Endothelial cell of umbilical vein (primary cell): ENCODE data around the gene FAM114A2. TPM values are rescaled to one million over a fixed set of nuclear protein-coding genes. Genes with fewer than 3 reads are reported as not detected.

Experiments
- BruUV-seq: library from RNA; stranded (reverse); fragments of 400-500 nt; replicated peaks from 2 replicates; lab custom pipeline; 2021; lab: Mats Ljungman, UMichigan
- CTCF ChIA-PET: fragments of 300-600, 350-600 bp; sonication (Branson Sonifier 250); formaldehyde crosslinking; loops from one replicate; lab custom pipeline; 2021; ENCODE audit warnings: antibody characterized with exemption, inconsistent platforms; lab: Charles Lee
- POLR2A ChIA-PET: fragments of 300-600, 350-600 bp; sonication (Branson Sonifier 250); formaldehyde crosslinking; loops from one replicate; lab custom pipeline; 2021; ENCODE audit warnings: antibody characterized with exemption, inconsistent platforms; lab: Charles Lee
- DNase-seq: peaks from one replicate; pipeline ENCODE4 v3.0.0-alpha.2; 2011; ENCODE audit warnings: low read depth, low spot score
- FAIRE-seq: peaks from 2 replicates; lab custom pipeline; 2011; peaks lifted over from hg19 to GRCh38; lab: Jason Lieb, UNC
- H2AFZ ChIP-seq: 2 replicates; pipeline ENCODE4 v1.6.0; 2012; ENCODE audit warnings: low read depth, low read length, control low read depth, inconsistent platforms
- H3K27ac ChIP-seq: 2 replicates; pipeline ENCODE4 v1.5.1; 2011; ENCODE audit warnings: low read depth, mild to moderate bottlenecking, control low read depth, low read length, moderate library complexity; ENCODE audit not compliant: insufficient read depth
- H3K27me3 ChIP-seq, 2 experiments: 2 replicates each; pipeline versions ENCODE4 v1.6.0 to v1.6.1; 2011; ENCODE audit warnings: low read length in 2 of 2, mixed read lengths in 1 of 2; ENCODE audit not compliant: control insufficient read depth in 2 of 2, insufficient read depth in 2 of 2
- H3K36me3 ChIP-seq, 2 experiments: 2 replicates in 1 of 2; 3 replicates in 1 of 2; pipeline ENCODE4 v1.5.1; 2011; ENCODE audit warnings: low read length in 2 of 2, mild to moderate bottlenecking in 1 of 2, moderate library complexity in 1 of 2; ENCODE audit not compliant: control insufficient read depth in 2 of 2, insufficient read depth in 2 of 2; ENCODE audit errors: extremely low read depth in 1 of 2
- H3K4me1 ChIP-seq: 3 replicates; pipeline ENCODE4 v1.5.1; 2011; ENCODE audit warnings: mild to moderate bottlenecking, low read length; ENCODE audit not compliant: control insufficient read depth, insufficient read depth; ENCODE audit errors: extremely low read depth
- H3K4me2 ChIP-seq: 2 replicates; pipeline ENCODE4 v1.6.1; 2011; ENCODE audit warnings: low read length, control low read depth, mixed read lengths; ENCODE audit not compliant: insufficient read depth
- H3K4me3 ChIP-seq, 3 experiments: fragments of 200-600 bp in 1 of 3; sonication (generic), shearing (Covaris generic) in 1 of 3; replicated peaks in 1 of 3; 2 replicates each; pipeline ENCODE4 v1.5.1; 2011 to 2016; ENCODE audit warnings: control low read depth in 3 of 3, low read length in 3 of 3, mild to moderate bottlenecking in 2 of 3, inconsistent platforms in 1 of 3, low read depth in 1 of 3, moderate library complexity in 1 of 3; ENCODE audit not compliant: insufficient read depth in 1 of 3
- H3K79me2 ChIP-seq: 2 replicates; pipeline ENCODE4 v1.6.0; 2012; ENCODE audit warnings: low read length, inconsistent platforms; ENCODE audit not compliant: control insufficient read depth, insufficient read depth
- H3K9ac ChIP-seq: replicated peaks from 2 replicates; pipeline ENCODE3; 2011; ENCODE audit warnings: low read length, control low read depth; ENCODE audit not compliant: insufficient read depth; ENCODE audit errors: extremely low read depth
- H3K9me1 ChIP-seq: replicated peaks from 3 replicates; pipeline ENCODE4 v1.6.0; 2011; ENCODE audit warnings: mild to moderate bottlenecking, low read length; ENCODE audit not compliant: control insufficient read depth, insufficient read depth; ENCODE audit errors: extremely low read depth
- H3K9me3 ChIP-seq: replicated peaks from 2 replicates; pipeline ENCODE4 v1.5.1; 2012; ENCODE audit warnings: low read length, inconsistent platforms; ENCODE audit not compliant: control insufficient read depth, insufficient read depth
- H4K20me1 ChIP-seq: replicated peaks from 2 replicates; pipeline ENCODE3; 2011; ENCODE audit warnings: mild to moderate bottlenecking, low read length; ENCODE audit not compliant: control insufficient read depth, insufficient read depth; ENCODE audit errors: extremely low read depth
- CTCF ChIP-seq, 2 donors: IDR thresholded peaks; 1 replicate in 1 of 2; 2 replicates in 1 of 2; pipeline ENCODE4 v1.5.1; 2011; ENCODE audit warnings: low read length in 2 of 2, mild to moderate bottlenecking in 2 of 2, moderate library complexity in 2 of 2, control low read depth in 1 of 2, inconsistent platforms in 1 of 2, low read depth in 1 of 2; ENCODE audit not compliant: insufficient read depth in 1 of 2; ENCODE audit errors: extremely low read depth in 1 of 2
- EZH2 ChIP-seq: IDR thresholded peaks from 2 replicates; pipeline ENCODE4 v1.6.1; 2012; ENCODE audit warnings: borderline replicate concordance, low read depth, mild to moderate bottlenecking, moderate library complexity, low read length, inconsistent platforms; ENCODE audit not compliant: severe bottlenecking
- JUN ChIP-seq: IDR thresholded peaks from 2 replicates; pipeline ENCODE4 v1.6.1; 2011; ENCODE audit warnings: borderline replicate concordance, low read depth; ENCODE audit not compliant: insufficient read length, insufficient read depth
- POLR2A ChIP-seq: IDR thresholded peaks from 2 replicates; pipeline ENCODE4 v1.6.1; 2012; ENCODE audit warnings: low read depth, mild to moderate bottlenecking, control low read depth, low read length
- POLR2AphosphoS5 ChIP-seq: IDR thresholded peaks from 2 replicates; pipeline ENCODE4 v1.6.1; 2012; ENCODE audit warnings: low read depth, mild to moderate bottlenecking, control low read depth, low read length, moderate library complexity; ENCODE audit not compliant: insufficient read depth
- dilution Hi-C: fragments of 300-500 bp; cut with MboI; formaldehyde crosslinking; loops from one replicate; pipeline ENCODE4 v1.15.0; 2019; ENCODE audit warnings: low sequenced_read_pairs; ENCODE audit not compliant: extremely low pct_ligation_motif_present
- intact Hi-C: fragments of 100-400 bp; cut with micrococcal nuclease; formaldehyde crosslinking; loops from one replicate; pipeline ENCODE4 v1.10.0; 2022
- polyA plus RNA-seq, 4 experiments: library from polyadenylated mRNA; depleted of rRNA in 3 of 4; stranded (reverse) in 3 of 4; unstranded in 1 of 4; fragments of >200 nt; gene quantifications; 2 replicates each; pipeline versions ENCODE4 v1.2.1 to v1.2.3, GENCODE V29; 2011 to 2012; ENCODE audit warnings: missing spikeins in 1 of 4
- total RNA-seq: library from RNA; stranded (reverse); gene quantifications from 2 replicates; pipeline ENCODE4 v1.2.3, GENCODE V29; 2021

The FAM114A2 gene
- total and polyA plus RNA-seq, 2 donors (not counting 3 experiments of a cell fraction or from before 2014, with no cell fraction given), result 9.6 to 31.3 TPM

GRCh38 chr5:154076240-154076922 lies 37.7 kb upstream of the FAM114A2 start:
- FAIRE-seq, result no peak
- peaks cover 2% of the 10 kb centered on the region for H4K20me1 ChIP-seq
- dilution Hi-C loops, result no loop called here
- no peak overlapping the region for H3K27ac ChIP-seq
- no TSS peak for BruUV-seq
- no peaks in the 10 kb centered on the region for H3K79me2 ChIP-seq
- TF ChIP-seq JUN (no peak), CTCF (IDR thresholded peaks at IDR 0.05; ENCODE audit: extremely low read depth in 1 of 2, insufficient read depth in 1 of 2, low read depth in 1 of 2, low read length in 2 of 2) (no peak), POLR2A (no peak), POLR2AphosphoS5 (no peak), EZH2 (no peak)
- H3K4me2 ChIP-seq, result no peak overlapping the region
- no peaks in the 10 kb centered on the region for H3K36me3 ChIP-seq
- CTCF ChIA-PET, result interaction anchor here (1.1 to 4.6 kb wide), 3 partner anchors 104 to 444 kb away, joined by 4 to 20 read pairs (median 14); no protein-coding TSS in a partner anchor
- no peak overlapping the region for H3K4me3 ChIP-seq
- no peaks in the 10 kb centered on the region for H3K9me1 ChIP-seq
- POLR2A ChIA-PET, result no interaction called here
- intact Hi-C loops, result no loop called here
- H3K9ac ChIP-seq, result no peak overlapping the region
- H3K9me3 ChIP-seq, result no peaks in the 10 kb centered on the region
- DNase-seq, result no peak
- H2AFZ ChIP-seq, result no peak overlapping the region
- H3K27me3 ChIP-seq, result peaks cover 0 to 4% of the 10 kb centered on the region in 2 experiments
- no peaks in the 10 kb centered on the region for H3K4me1 ChIP-seq
